HepG2 (cell line): Measurements from ENCODE around the gene BET1L. TPM values are rescaled to one million over a fixed set of nuclear protein-coding genes. Genes with fewer than 3 reads are reported as not detected.
"Not testable (repeated sequence)": the region's sequence is repeated elsewhere in the genome, so short reads cannot be mapped to it uniquely, and the experiment has no call there.

Experiments
- ATAC-seq: fragments of 200-7000 bp; cut with Tn5 transposase; 3 replicates; pipeline ENCODE4 v1.9.1; 2020; ENCODE audit warnings: mild to moderate bottlenecking, moderate library complexity
- BruUV-seq: library from RNA; stranded (reverse); fragments of 400-500 nt; replicated peaks from 2 replicates; lab custom pipeline; 2021; lab: Mats Ljungman, UMichigan
- CTCF ChIA-PET: fragments of 300-600 bp; formaldehyde crosslinking; extraction: SDS; loops from one replicate; lab custom pipeline; 2021; ENCODE audit warnings: low total read pairs, inconsistent platforms, low intra/inter-chr PET ratio; lab: Yijun Ruan, JAX
- POLR2A ChIA-PET: fragments of 350-600 bp; sonication (Branson Sonifier 250); formaldehyde crosslinking; loops from one replicate; lab custom pipeline; 2020; ENCODE audit warnings: antibody characterized with exemption, inconsistent platforms; lab: Yijun Ruan, JAX
- DNase-seq: peaks from one replicate; pipeline ENCODE4 v3.0.0-alpha.2; 2015; ENCODE audit warnings: low spot score
- FAIRE-seq: peaks from 3 replicates; lab custom pipeline; 2011; peaks lifted over from hg19 to GRCh38; lab: Jason Lieb, UNC
- H2AFZ ChIP-seq: one replicate; pipeline ENCODE4 v1.6.1; 2011; ENCODE audit warnings: low read length, inconsistent platforms
- H3K27ac ChIP-seq: fragments of 300-600 bp; 3 replicates; pipeline ENCODE4 v1.8.0; 2011; ENCODE audit warnings: mixed run types, mild to moderate bottlenecking, mixed read lengths, low read length, inconsistent platforms; ENCODE audit not compliant: insufficient read depth; ENCODE audit errors: extremely low read length
- H3K27me3 ChIP-seq, 2 experiments: fragments of 200-600 bp in 1 of 2; 2 replicates in 1 of 2; 3 replicates in 1 of 2; pipeline versions ENCODE4 v1.6.0 to v1.8.0; 2011; ENCODE audit warnings: low read length in 2 of 2, mild to moderate bottlenecking in 2 of 2, moderate library complexity in 2 of 2, inconsistent platforms in 1 of 2; ENCODE audit not compliant: insufficient read depth in 2 of 2, control insufficient read depth in 1 of 2
- H3K36me3 ChIP-seq, 2 experiments: fragments of 200-600 bp in 1 of 2; replicated peaks in 1 of 2; 2 replicates in 1 of 2; 3 replicates in 1 of 2; pipeline versions ENCODE4 v1.5.1 to v1.8.0; 2011; ENCODE audit warnings: low read length in 2 of 2, inconsistent platforms in 1 of 2; ENCODE audit not compliant: insufficient read depth in 2 of 2, control insufficient read depth in 1 of 2
- H3K4me1 ChIP-seq: 2 replicates; pipeline ENCODE4 v1.5.1; 2012; ENCODE audit warnings: low read length, inconsistent platforms; ENCODE audit not compliant: insufficient read depth
- H3K4me2 ChIP-seq: 2 replicates; pipeline ENCODE4 v1.6.0; 2011; ENCODE audit warnings: low read depth, low read length, inconsistent platforms
- H3K4me3 ChIP-seq, 3 experiments: fragments of 200-600 bp in 1 of 3; sonication (generic), shearing (Covaris generic) in 1 of 3; replicated peaks in 1 of 3; 2 replicates each; pipeline ENCODE4 v1.5.1; 2011 to 2016; ENCODE audit warnings: low read length in 3 of 3, inconsistent platforms in 2 of 3, low read depth in 2 of 3, mild to moderate bottlenecking in 2 of 3, control low read depth in 1 of 3, mixed read lengths in 1 of 3; ENCODE audit not compliant: insufficient read depth in 1 of 3
- H3K79me2 ChIP-seq: one replicate; pipeline ENCODE4 v1.6.1; 2011; ENCODE audit warnings: low read length, inconsistent platforms; ENCODE audit not compliant: insufficient read depth
- H3K9ac ChIP-seq: 2 replicates; pipeline ENCODE4 v1.6.0; 2011; ENCODE audit warnings: mild to moderate bottlenecking, low read depth, low read length, inconsistent platforms; ENCODE audit not compliant: insufficient read depth
- H3K9me3 ChIP-seq: 2 replicates; pipeline ENCODE4 v1.5.1; 2012; ENCODE audit warnings: mild to moderate bottlenecking, low read length
- H4K20me1 ChIP-seq: 2 replicates; pipeline ENCODE4 v1.6.0; 2011; ENCODE audit warnings: inconsistent platforms, mild to moderate bottlenecking, low read length, moderate library complexity; ENCODE audit not compliant: insufficient read depth
- RBM39 ChIP-seq: fragments of 200-400 bp; formaldehyde crosslinking; IDR thresholded peaks from one replicate; pipeline ENCODE4 v1.6.1; 2018; ENCODE audit warnings: antibody characterized with exemption, mild to moderate bottlenecking, low read depth, low read length; ENCODE audit not compliant: poor library complexity, severe bottlenecking
- SATB2 ChIP-seq: sonication (generic); formaldehyde crosslinking; IDR thresholded peaks from 2 replicates; pipeline ENCODE4 v1.5.0; 2020; ENCODE audit warnings: missing genetic modification reagents
- SRSF9 ChIP-seq: fragments of 200-400 bp; formaldehyde crosslinking; IDR thresholded peaks from 2 replicates; pipeline ENCODE4 v1.6.1; 2018; ENCODE audit warnings: borderline replicate concordance, mild to moderate bottlenecking, low read depth, low read length; ENCODE audit not compliant: insufficient read depth, poor library complexity, severe bottlenecking
- ZMYM3 ChIP-seq: sonication (generic); formaldehyde crosslinking; IDR thresholded peaks from 2 replicates; pipeline ENCODE4 v1.5.1; 2020; ENCODE audit warnings: mild to moderate bottlenecking, missing genetic modification reagents
- ZNF121 ChIP-seq: sonication (generic); formaldehyde crosslinking; IDR thresholded peaks from 2 replicates; pipeline ENCODE4 v1.5.0; 2020; ENCODE audit warnings: mild to moderate bottlenecking, missing genetic modification reagents
- WGBS: methylation state at CpG from one replicate; pipeline ENCODE4 v1.1.6; 2017; ENCODE audit warnings: low lambda C conversion rate; 5-methylcytosine and 5-hydroxymethylcytosine counted together
- in situ Hi-C: cut with HindIII; loops from 2 replicates; pipeline ENCODE4 v1.10.0; 2017; ENCODE audit warnings: low pct_unique_long_range_greater_than_20kb; ENCODE audit not compliant: extremely low pct_ligation_motif_present
- intact Hi-C: fragments of 100-400 bp; cut with micrococcal nuclease; formaldehyde crosslinking; loops from one replicate; pipeline ENCODE4 v1.10.0; 2022; ENCODE audit not compliant: unreplicated experiment
- polyA plus RNA-seq, 8 experiments: library from polyadenylated mRNA; depleted of rRNA in 3 of 8; stranded (reverse) in 7 of 8; unstranded in 1 of 8; fragments of >200 nt; fragmentation: Illumina TruSeq in 4 of 8; extraction: Trizol in 4 of 8; gene quantifications; 2 replicates each; pipeline versions ENCODE4 v1.2.1 to v1.2.3, GENCODE V29; 2011 to 2016; ENCODE audit warnings: low read depth in 4 of 8, missing spikeins in 1 of 8, mixed read lengths in 1 of 8; ENCODE audit not compliant: insufficient read depth in 1 of 8
- total RNA-seq, 5 experiments: library from RNA; depleted of rRNA; stranded (reverse); fragments of >200 nt; fragmentation: Illumina TruSeq; extraction: Trizol; gene quantifications; 2 replicates each; pipeline ENCODE4 v1.2.3, GENCODE V29; 2016; ENCODE audit warnings: low read depth in 1 of 5
- TF ChIP-seq, protein P1 (sequence below): sonication (generic); formaldehyde crosslinking; IDR thresholded peaks from 2 replicates; pipeline ENCODE4 v1.4.0; 2020; ENCODE audit warnings: mild to moderate bottlenecking, low read depth, missing genetic modification reagents

The BET1L gene
- total and polyA plus RNA-seq, 2 of the 13 experiments (the other 11 are each of a cell fraction or from before 2014, with no cell fraction given), result 26.2 to 59.6 TPM

GRCh38 chr11:240315-240714 is 33.1 kb upstream of the BET1L start (continued):
- no peak for TF ChIP-seq SATB2 (CRISPR knock-in tag)
- TF ChIP-seq, protein P1, sequence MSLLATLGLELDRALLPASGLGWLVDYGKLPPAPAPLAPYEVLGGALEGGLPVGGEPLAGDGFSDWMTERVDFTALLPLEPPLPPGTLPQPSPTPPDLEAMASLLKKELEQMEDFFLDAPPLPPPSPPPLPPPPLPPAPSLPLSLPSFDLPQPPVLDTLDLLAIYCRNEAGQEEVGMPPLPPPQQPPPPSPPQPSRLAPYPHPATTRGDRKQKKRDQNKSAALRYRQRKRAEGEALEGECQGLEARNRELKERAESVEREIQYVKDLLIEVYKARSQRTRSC (CRISPR knock-in tag), result no peak
- no peak for TF ChIP-seq ZMYM3 (CRISPR knock-in tag)
- TF ChIP-seq SRSF9, result no peak
- TF ChIP-seq RBM39, result no peak

GRCh38 chr11:238346-238745 is 31.1 kb upstream of the BET1L start:
- H4K20me1 ChIP-seq, ATAC-seq, CTCF ChIA-PET, intact Hi-C loops, DNase-seq, FAIRE-seq, H3K27ac ChIP-seq, H2AFZ ChIP-seq, POLR2A ChIA-PET, in situ Hi-C loops, H3K9me3 ChIP-seq, BruUV-seq, H3K27me3 ChIP-seq: not testable (repeated sequence)
- Histone ChIP-seq H3K4me2 (peak overlapping the region; percentile 99), H3K4me1 (peaks cover 34% of the 10 kb centered on the region), H3K79me2 (peaks cover 27% of the 10 kb centered on the region), H3K36me3 (peaks cover 3 to 25% of the 10 kb centered on the region in 2 experiments; a peak in 4 of 5 replicates), H3K9ac (peak overlapping the region; percentile 81; the same call in 1 of the 2 replicates), H3K4me3 (peak overlapping the region in 1 of 3 experiments; percentile 91; a peak in 1 of 6 replicates)
- 81% methylated on average over 7 of the region's 7 CpGs for WGBS
- 0 out of 2 replicates have a peak, but pooled peaks have one; percentile 22 for TF ChIP-seq ZNF121 (CRISPR knock-in tag)
